IMR-90 (cell line): ENCODE measurements around the gene SMARCC2. TPM values are rescaled to one million over a fixed set of nuclear protein-coding genes. Genes with fewer than 3 reads are reported as not detected.

Experiments
- ATAC-seq: fragments of 200-7000 bp; cut with Tn5 transposase; 2 replicates; pipeline ENCODE4 v1.9.1; 2020; ENCODE audit warnings: low read depth, mild to moderate bottlenecking, moderate library complexity
- BruUV-seq: library from RNA; stranded (reverse); fragments of 400-500 nt; replicated peaks from 2 replicates; lab custom pipeline; 2021; lab: Mats Ljungman, UMichigan
- CTCF ChIA-PET: fragments of 300-600 bp; formaldehyde crosslinking; extraction: SDS; loops from one replicate; lab custom pipeline; 2021; ENCODE audit warnings: antibody characterized with exemption; lab: Yijun Ruan, JAX
- POLR2A ChIA-PET: fragments of 300-600 bp; sonication (Branson Sonifier 250); formaldehyde crosslinking; loops from one replicate; lab custom pipeline; 2022; ENCODE audit warnings: antibody characterized with exemption; ENCODE audit not compliant: unreplicated experiment; lab: Charles Lee
- DNase-seq: peaks from one replicate; pipeline ENCODE4 v3.0.0; 2013
- H2AFZ ChIP-seq: replicated peaks from 2 replicates; pipeline ENCODE3; 2013; ENCODE audit warnings: low read length, mild to moderate bottlenecking; ENCODE audit not compliant: poor library complexity
- H2AK5ac ChIP-seq: 2 replicates; pipeline ENCODE4 v1.6.1; 2013; ENCODE audit warnings: low read depth, low read length, inconsistent platforms
- H2AK9ac ChIP-seq: replicated peaks from 2 replicates; pipeline ENCODE3; 2013; ENCODE audit warnings: mild to moderate bottlenecking, low read depth, low read length, moderate library complexity; ENCODE audit not compliant: poor library complexity
- H2BK120ac ChIP-seq: 2 replicates; pipeline ENCODE4 v1.6.1; 2013; ENCODE audit warnings: low read depth, low read length, inconsistent platforms
- H2BK15ac ChIP-seq: 3 replicates; pipeline ENCODE4 v1.6.1; 2013; ENCODE audit warnings: low read depth, low read length, inconsistent platforms
- H2BK20ac ChIP-seq: 2 replicates; pipeline ENCODE4 v1.6.1; 2013; ENCODE audit warnings: low read depth, mild to moderate bottlenecking, inconsistent platforms, low read length, moderate library complexity
- H2BK5ac ChIP-seq: 2 replicates; pipeline ENCODE4 v1.6.1; 2013; ENCODE audit warnings: mild to moderate bottlenecking, low read depth, low read length, inconsistent platforms; ENCODE audit not compliant: poor library complexity, severe bottlenecking
- H3K14ac ChIP-seq: replicated peaks from 2 replicates; pipeline ENCODE4 v1.6.1; 2013; ENCODE audit warnings: low read depth, low read length, inconsistent platforms
- H3K18ac ChIP-seq: 2 replicates; pipeline ENCODE4 v1.6.1; 2013; ENCODE audit warnings: low read depth, low read length, control low read depth
- H3K23ac ChIP-seq: 2 replicates; pipeline ENCODE4 v1.6.1; 2013; ENCODE audit warnings: low read depth, low read length, inconsistent platforms
- H3K27ac ChIP-seq: 2 replicates; pipeline ENCODE4 v1.5.1; 2013; ENCODE audit warnings: mild to moderate bottlenecking, control low read depth, low read length; ENCODE audit not compliant: insufficient read depth
- H3K27me3 ChIP-seq: 2 replicates; pipeline ENCODE4 v1.6.1; 2013; ENCODE audit warnings: low read length; ENCODE audit not compliant: control insufficient read depth, insufficient read depth
- H3K36me3 ChIP-seq: 2 replicates; pipeline ENCODE4 v1.6.1; 2013; ENCODE audit warnings: low read length, mixed read lengths; ENCODE audit not compliant: control insufficient read depth, insufficient read depth
- H3K4ac ChIP-seq: 2 replicates; pipeline ENCODE4 v1.6.1; 2013; ENCODE audit warnings: low read depth, low read length, inconsistent platforms
- H3K4me1 ChIP-seq: 2 replicates; pipeline ENCODE4 v1.6.1; 2013; ENCODE audit warnings: low read length, mixed read lengths; ENCODE audit not compliant: control insufficient read depth, insufficient read depth
- H3K4me2 ChIP-seq: 2 replicates; pipeline ENCODE4 v1.6.1; 2013; ENCODE audit warnings: low read depth, mild to moderate bottlenecking, control low read depth, low read length, moderate library complexity
- H3K4me3 ChIP-seq: 2 replicates; pipeline ENCODE4 v1.5.1; 2013; ENCODE audit warnings: low read depth, mild to moderate bottlenecking, control low read depth, low read length, moderate library complexity; ENCODE audit not compliant: insufficient read depth
- H3K56ac ChIP-seq: 2 replicates; pipeline ENCODE4 v1.6.1; 2013; ENCODE audit warnings: low read length, inconsistent platforms; ENCODE audit not compliant: insufficient read depth; ENCODE audit errors: extremely low read depth
- H3K79me1 ChIP-seq, 2 experiments: 2 replicates each; pipeline ENCODE4 v1.6.1; 2013; ENCODE audit warnings: low read length in 2 of 2, inconsistent platforms in 1 of 2, low read depth in 1 of 2
- H3K9ac ChIP-seq: 2 replicates; pipeline ENCODE4 v1.6.1; 2013; ENCODE audit warnings: low read depth, low read length, control low read depth
- H3K9me1 ChIP-seq: 2 replicates; pipeline ENCODE4 v1.6.1; 2013; ENCODE audit warnings: low read length, inconsistent platforms; ENCODE audit not compliant: insufficient read depth
- H3K9me3 ChIP-seq: 2 replicates; pipeline ENCODE4 v1.6.1; 2013; ENCODE audit warnings: low read length; ENCODE audit not compliant: control insufficient read depth, insufficient read depth
- H4K20me1 ChIP-seq: 2 replicates; pipeline ENCODE4 v1.6.1; 2013; ENCODE audit warnings: low read length, inconsistent platforms; ENCODE audit not compliant: insufficient read depth
- H4K5ac ChIP-seq: 2 replicates; pipeline ENCODE4 v1.6.1; 2013; ENCODE audit warnings: mild to moderate bottlenecking, low read depth, low read length, control low read depth
- H4K8ac ChIP-seq, 2 experiments: 2 replicates each; pipeline ENCODE4 v1.6.1; 2013; ENCODE audit warnings: low read depth in 2 of 2, low read length in 2 of 2, control low read depth in 1 of 2, inconsistent platforms in 1 of 2
- H4K91ac ChIP-seq: 2 replicates; pipeline ENCODE4 v1.6.1; 2013; ENCODE audit warnings: low read depth, low read length, inconsistent platforms; ENCODE audit not compliant: insufficient read depth
- BHLHE40 ChIP-seq: fragments of 150-350 bp; IDR thresholded peaks from 2 replicates; pipeline ENCODE4 v1.6.1; 2016; ENCODE audit warnings: mild to moderate bottlenecking, low read depth, low read length
- CEBPB ChIP-seq: IDR thresholded peaks from 2 replicates; pipeline ENCODE4 v1.6.1; 2012; ENCODE audit warnings: low read depth, low read length, improper control_type of control experiment
- CHD1 ChIP-seq: IDR thresholded peaks from 2 replicates; pipeline ENCODE4 v1.6.1; 2012; ENCODE audit warnings: low read depth, low read length, improper control_type of control experiment
- ELK1 ChIP-seq: fragments of 150-350 bp; IDR thresholded peaks from 2 replicates; pipeline ENCODE4 v1.6.1; 2016; ENCODE audit warnings: low read depth, mild to moderate bottlenecking, low read length, moderate library complexity, borderline replicate concordance
- FOS ChIP-seq: fragments of 150-350 bp; IDR thresholded peaks from 2 replicates; pipeline ENCODE4 v1.6.1; 2016; ENCODE audit warnings: low read depth, low read length
- MAFK ChIP-seq: IDR thresholded peaks from 2 replicates; pipeline ENCODE4 v1.6.1; 2012; ENCODE audit warnings: low read depth, low read length, improper control_type of control experiment
- MAZ ChIP-seq: IDR thresholded peaks from 2 replicates; pipeline ENCODE4 v1.6.1; 2012; ENCODE audit warnings: low read depth, mild to moderate bottlenecking, low read length, improper control_type of control experiment, moderate library complexity, borderline replicate concordance
- MXI1 ChIP-seq: IDR thresholded peaks from 2 replicates; pipeline ENCODE4 v1.6.1; 2012; ENCODE audit warnings: low read depth, mild to moderate bottlenecking, low read length, moderate library complexity, borderline replicate concordance
- NFE2L2 ChIP-seq: fragments of 150-350 bp; IDR thresholded peaks from 2 replicates; pipeline ENCODE4 v1.6.1; 2016; ENCODE audit warnings: low read depth, mild to moderate bottlenecking, low read length
- POLR2A ChIP-seq: IDR thresholded peaks from 2 replicates; pipeline ENCODE4 v1.6.1; 2012; ENCODE audit warnings: mild to moderate bottlenecking, low read depth, low read length
- RAD21 ChIP-seq: IDR thresholded peaks from 2 replicates; pipeline ENCODE4 v1.6.1; 2012; ENCODE audit warnings: low read length, improper control_type of control experiment
- RCOR1 ChIP-seq: IDR thresholded peaks from 2 replicates; pipeline ENCODE4 v1.6.1; 2012; ENCODE audit warnings: mild to moderate bottlenecking, low read length, improper control_type of control experiment; ENCODE audit not compliant: insufficient replicate concordance
- RFX5 ChIP-seq: IDR thresholded peaks from 2 replicates; pipeline ENCODE4 v1.8.0; 2012; ENCODE audit warnings: low read depth, mild to moderate bottlenecking, low read length, moderate library complexity
- SMC3 ChIP-seq: fragments of 150-350 bp; IDR thresholded peaks from 2 replicates; pipeline ENCODE4 v1.6.1; 2016; ENCODE audit warnings: low read depth, mild to moderate bottlenecking, antibody characterized with exemption, low read length, moderate library complexity
- USF2 ChIP-seq: fragments of 150-350 bp; IDR thresholded peaks from 2 replicates; pipeline ENCODE4 v1.6.1; 2017; ENCODE audit warnings: mild to moderate bottlenecking, antibody characterized with exemption, low read length, low read depth
- WGBS, 2 experiments: methylation state at CpG; one replicate each; pipeline versions ENCODE4 v1.1.5 to v1.1.7; 2013; ENCODE audit warnings: missing lambda C conversion rate in 2 of 2; ENCODE audit not compliant: insufficient read length in 1 of 2; ENCODE audit errors: extremely low coverage in 2 of 2; 5-methylcytosine and 5-hydroxymethylcytosine counted together
- dilution Hi-C: fragments of 300-500 bp; cut with HindIII; formaldehyde crosslinking; loops from one replicate; pipeline ENCODE4 v1.14.3; 2018; ENCODE audit warnings: low sequenced_read_pairs; ENCODE audit not compliant: unreplicated experiment
- in situ Hi-C: fragments of 300-500 bp; cut with MboI; formaldehyde crosslinking; loops from 3 replicates; pipeline ENCODE4 v1.14.3; 2019; ENCODE audit warnings: low sequenced_read_pairs, inconsistent platforms, mixed read lengths
- intact Hi-C: fragments of 100-400 bp; cut with micrococcal nuclease; formaldehyde crosslinking; loops from 2 replicates; pipeline ENCODE4 v1.10.0; 2022
- polyA plus RNA-seq, 3 experiments: library from polyadenylated mRNA; depleted of rRNA; stranded (reverse); fragments of >200 nt; gene quantifications; 2 replicates each; pipeline ENCODE4 v1.2.3, GENCODE V29; 2012; ENCODE audit warnings: low replicate concordance in 1 of 3
- total RNA-seq: library from RNA; depleted of rRNA; stranded (reverse); fragments of >200 nt; gene quantifications from 2 replicates; pipeline ENCODE4 v1.2.3, GENCODE V29; 2012
- TF ChIP-seq, protein P1 (sequence below): conservative IDR thresholded peaks from 2 replicates; pipeline ENCODE4 v1.5.1; 2012; ENCODE audit warnings: mild to moderate bottlenecking, low read depth, low read length, improper control_type of control experiment

SMARCC2 gene
- total and polyA plus RNA-seq, 2 of the 4 experiments (the other 2 are of a cell fraction) = 42.3 to 43.8 TPM

GRCh38 chr12:56237552-56237951 is 48.3 kb upstream of the SMARCC2 start:
- Histone ChIP-seq H2BK5ac (no peak overlapping the region), H3K27me3 (no peaks in the 10 kb centered on the region), H3K27ac (no peak overlapping the region), H3K23ac (no peak overlapping the region), H2BK15ac (no peak overlapping the region), H4K91ac (no peak overlapping the region), H4K5ac (no peak overlapping the region), H3K4me2 (no peak overlapping the region), H4K8ac (no peak overlapping the region), H3K4me3 (no peak overlapping the region), H3K9ac (no peak overlapping the region), H3K14ac (no peak overlapping the region), H2AFZ (no peak overlapping the region), H3K4ac (no peak overlapping the region), H3K9me1 (peaks cover 14% of the 10 kb centered on the region; the same call in 1 of the 2 replicates), H4K20me1 (peaks cover 19% of the 10 kb centered on the region), H2BK120ac (no peak overlapping the region), H3K79me1 (peaks cover 5 to 26% of the 10 kb centered on the region in 2 experiments; a peak in 3 of 4 replicates), H3K4me1 (peaks cover 5% of the 10 kb centered on the region; the same call in 1 of the 2 replicates), H2BK20ac (no peak overlapping the region), H3K9me3 (no peaks in the 10 kb centered on the region), H3K56ac (no peak overlapping the region), H2AK9ac (peak overlapping the region; percentile 50), H3K36me3 (peaks cover 44% of the 10 kb centered on the region), H2AK5ac (0 out of 2 replicates have a peak overlapping the region, but pooled peaks have one; percentile 1), H3K18ac (no peak overlapping the region)
- dilution Hi-C loops = no loop called here
- CTCF ChIA-PET = no interaction called here
- in situ Hi-C loops = no loop called here
- no TSS peak for BruUV-seq
- POLR2A ChIA-PET = no interaction called here
- intact Hi-C loops = no loop called here
- peak; percentile 34 for DNase-seq
- no CpG with 5 or more reads among the region's 11 CpGs for WGBS, 2 experiments
- TF ChIP-seq, protein P1, sequence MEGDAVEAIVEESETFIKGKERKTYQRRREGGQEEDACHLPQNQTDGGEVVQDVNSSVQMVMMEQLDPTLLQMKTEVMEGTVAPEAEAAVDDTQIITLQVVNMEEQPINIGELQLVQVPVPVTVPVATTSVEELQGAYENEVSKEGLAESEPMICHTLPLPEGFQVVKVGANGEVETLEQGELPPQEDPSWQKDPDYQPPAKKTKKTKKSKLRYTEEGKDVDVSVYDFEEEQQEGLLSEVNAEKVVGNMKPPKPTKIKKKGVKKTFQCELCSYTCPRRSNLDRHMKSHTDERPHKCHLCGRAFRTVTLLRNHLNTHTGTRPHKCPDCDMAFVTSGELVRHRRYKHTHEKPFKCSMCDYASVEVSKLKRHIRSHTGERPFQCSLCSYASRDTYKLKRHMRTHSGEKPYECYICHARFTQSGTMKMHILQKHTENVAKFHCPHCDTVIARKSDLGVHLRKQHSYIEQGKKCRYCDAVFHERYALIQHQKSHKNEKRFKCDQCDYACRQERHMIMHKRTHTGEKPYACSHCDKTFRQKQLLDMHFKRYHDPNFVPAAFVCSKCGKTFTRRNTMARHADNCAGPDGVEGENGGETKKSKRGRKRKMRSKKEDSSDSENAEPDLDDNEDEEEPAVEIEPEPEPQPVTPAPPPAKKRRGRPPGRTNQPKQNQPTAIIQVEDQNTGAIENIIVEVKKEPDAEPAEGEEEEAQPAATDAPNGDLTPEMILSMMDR = no peak
- TF ChIP-seq NFE2L2 (no peak), BHLHE40 (no peak), CHD1 (no peak), RFX5 (no peak), POLR2A (no peak), FOS (no peak), RAD21 (no peak), RCOR1 (no peak), ELK1 (no peak), USF2 (no peak), SMC3 (no peak), MAFK (no peak), MXI1 (no peak), MAZ (no peak), CEBPB (no peak)
- ATAC-seq = peak; percentile 70
